ENCODE results near the gene PRSS35. TPM values are rescaled to one million over a fixed set of nuclear protein-coding genes. Genes with fewer than 3 reads are reported as not detected.

Gene PRSS35
- total and polyA plus RNA-seq, 2 experiments from 2014 or later = 1.7 to 2.1 TPM

DNA sequence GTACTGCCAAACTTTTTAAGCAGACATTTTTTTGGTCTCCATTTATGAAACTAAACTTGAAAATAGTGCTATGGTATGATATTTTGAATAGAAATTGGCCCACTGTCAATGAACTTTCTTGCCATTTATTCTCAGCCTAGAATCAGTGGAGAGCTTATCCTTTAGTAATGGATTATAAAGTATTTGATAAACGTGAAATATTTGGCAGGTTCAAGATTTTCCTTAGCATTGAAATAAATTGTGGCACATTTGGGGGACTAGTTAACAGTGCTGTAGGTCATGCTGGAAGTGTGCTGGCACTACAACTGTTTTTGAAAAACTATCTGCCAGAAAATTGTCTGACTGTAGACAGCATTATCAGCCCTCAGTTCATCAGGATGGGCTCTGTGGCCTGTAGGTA lies 2.1 kb downstream of the PRSS35 start:
- H2AFZ ChIP-seq = no peak overlapping the region
- Mint-ChIP-seq H3K27ac (no peak overlapping the region), H3K4me3 (no peak overlapping the region), H3K36me3 (ENCODE audit: low read depth) (no peaks in the 10 kb centered on the region), H3K9me3 (no peaks in the 10 kb centered on the region), H3K27me3 (ENCODE audit: insufficient read depth, low read depth, poor library complexity) (peaks cover 10% of the 10 kb centered on the region), H3K4me1 (peaks cover 38% of the 10 kb centered on the region)
- H3K9me2 ChIP-seq (ENCODE audit: insufficient read depth) = no peaks in the 10 kb centered on the region
- no peak overlapping the region for H3K27ac ChIP-seq (ENCODE audit: low read depth)
- H3F3A ChIP-seq (replicated peaks; ENCODE audit: low read depth) = no peaks in the 10 kb centered on the region
- no peak for ATAC-seq
- H3K4me2 ChIP-seq = no peak overlapping the region
- H3K4me1 ChIP-seq (ENCODE audit: insufficient read depth) = peaks cover 18% of the 10 kb centered on the region
- no peak for TF ChIP-seq STAT1 (IDR thresholded peaks at IDR 0.05; ENCODE audit: unreplicated experiment)
- TF ChIP-seq ZNF331 (CRISPR knock-in tag; IDR thresholded peaks at IDR 0.05; ENCODE audit: low read depth) = no peak
- TF ChIP-seq REST (IDR thresholded peaks at IDR 0.05; ENCODE audit: unreplicated experiment) = no peak
- no peak for TF ChIP-seq EZH2 (IDR thresholded peaks at IDR 0.05; ENCODE audit: low read depth, unreplicated experiment)
- no peak for TF ChIP-seq ETS1 (IDR thresholded peaks at IDR 0.05)
- TF ChIP-seq, protein P1, sequence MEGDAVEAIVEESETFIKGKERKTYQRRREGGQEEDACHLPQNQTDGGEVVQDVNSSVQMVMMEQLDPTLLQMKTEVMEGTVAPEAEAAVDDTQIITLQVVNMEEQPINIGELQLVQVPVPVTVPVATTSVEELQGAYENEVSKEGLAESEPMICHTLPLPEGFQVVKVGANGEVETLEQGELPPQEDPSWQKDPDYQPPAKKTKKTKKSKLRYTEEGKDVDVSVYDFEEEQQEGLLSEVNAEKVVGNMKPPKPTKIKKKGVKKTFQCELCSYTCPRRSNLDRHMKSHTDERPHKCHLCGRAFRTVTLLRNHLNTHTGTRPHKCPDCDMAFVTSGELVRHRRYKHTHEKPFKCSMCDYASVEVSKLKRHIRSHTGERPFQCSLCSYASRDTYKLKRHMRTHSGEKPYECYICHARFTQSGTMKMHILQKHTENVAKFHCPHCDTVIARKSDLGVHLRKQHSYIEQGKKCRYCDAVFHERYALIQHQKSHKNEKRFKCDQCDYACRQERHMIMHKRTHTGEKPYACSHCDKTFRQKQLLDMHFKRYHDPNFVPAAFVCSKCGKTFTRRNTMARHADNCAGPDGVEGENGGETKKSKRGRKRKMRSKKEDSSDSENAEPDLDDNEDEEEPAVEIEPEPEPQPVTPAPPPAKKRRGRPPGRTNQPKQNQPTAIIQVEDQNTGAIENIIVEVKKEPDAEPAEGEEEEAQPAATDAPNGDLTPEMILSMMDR (conservative IDR thresholded peaks at IDR 0.05; ENCODE audit: low read depth in 2 of 2) = no peak
- TF ChIP-seq POLR2AphosphoS5 (IDR thresholded peaks at IDR 0.05; ENCODE audit: low read depth) = no peak
- no peak for TF ChIP-seq JUNB (IDR thresholded peaks at IDR 0.05; ENCODE audit: unreplicated experiment)
- TF ChIP-seq ZNF114 (CRISPR knock-in tag; IDR thresholded peaks at IDR 0.05) = no peak
- TF ChIP-seq NANOG (IDR thresholded peaks at IDR 0.05; ENCODE audit: borderline replicate concordance) = no peak
- no peak for TF ChIP-seq ZNF462 (CRISPR knock-in tag; IDR thresholded peaks at IDR 0.05)
- TF ChIP-seq CREB1 (CRISPR knock-in tag; IDR thresholded peaks at IDR 0.05; ENCODE audit: low read depth) = no peak
- TF ChIP-seq EZH2phosphoT487 (IDR thresholded peaks at IDR 0.05; ENCODE audit: unreplicated experiment) = no peak
- H3K36me3 ChIP-seq (ENCODE audit: insufficient read depth) = no peaks in the 10 kb centered on the region
- no peak overlapping the region for H3K4me3 ChIP-seq
- no peak for DNase-seq (ENCODE audit: low spot score)
- no peaks in the 10 kb centered on the region for H3K79me2 ChIP-seq (replicated peaks; ENCODE audit: insufficient read depth)
- H4K20me1 ChIP-seq (replicated peaks; ENCODE audit: insufficient read depth) = no peaks in the 10 kb centered on the region
- peaks cover 12% of the 10 kb centered on the region for H3K27me3 ChIP-seq (ENCODE audit: insufficient read depth)

Data from GM23338 (cell line).